HG03342 (cell line): Measurements from ENCODE around the gene GALNT2.

Experiments
- ATAC-seq: cut with Tn5 transposase; IDR thresholded peaks from one replicate; pipeline ENCODE4 v1.9.1; 2021; ENCODE audit warnings: mild to moderate bottlenecking, moderate library complexity; ENCODE audit not compliant: unreplicated experiment

GALNT2 gene

DNA sequence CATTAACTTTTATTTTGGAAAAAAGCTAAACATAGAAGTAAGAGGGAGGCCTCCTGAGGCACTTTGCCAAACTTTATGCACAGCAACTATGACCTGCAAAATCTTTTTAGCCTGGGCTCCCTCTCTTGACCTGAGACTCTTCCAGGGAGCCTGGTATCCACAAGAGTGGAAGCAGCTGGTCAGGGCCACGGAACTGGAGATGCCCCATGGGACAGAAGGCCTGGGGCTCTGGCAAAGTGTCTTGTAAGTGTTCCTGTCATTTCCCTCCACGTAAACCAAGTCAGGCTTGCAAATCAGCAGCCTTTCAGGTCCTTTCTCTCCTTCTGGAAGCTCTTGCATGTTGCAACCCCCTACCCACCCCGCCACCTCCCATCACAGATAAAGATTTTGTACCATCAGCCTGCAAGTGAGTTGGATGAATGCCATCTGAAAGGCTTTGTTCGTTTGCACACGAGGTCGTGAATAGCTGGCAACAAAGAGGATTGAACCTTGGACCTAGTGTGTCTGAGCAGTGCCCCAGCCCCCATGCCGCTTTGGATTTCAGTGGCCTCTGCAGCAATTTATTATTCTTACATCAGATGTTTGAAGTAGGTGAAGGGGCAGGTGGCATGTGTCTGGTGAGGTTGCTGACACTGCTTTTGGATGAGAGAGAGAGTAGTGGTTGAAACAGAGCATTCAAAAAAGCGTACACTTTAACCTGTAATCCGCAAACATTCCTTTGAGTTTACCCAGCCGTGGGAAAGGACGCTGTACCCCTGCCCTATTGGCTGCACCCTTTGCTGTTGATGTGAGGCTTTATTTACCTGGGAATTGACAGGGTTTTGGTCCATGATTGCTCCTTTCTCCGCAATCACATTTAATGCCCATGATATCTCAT lies 91.6 kb downstream of the GALNT2 start:
- ATAC-seq, result no peak

DNA sequence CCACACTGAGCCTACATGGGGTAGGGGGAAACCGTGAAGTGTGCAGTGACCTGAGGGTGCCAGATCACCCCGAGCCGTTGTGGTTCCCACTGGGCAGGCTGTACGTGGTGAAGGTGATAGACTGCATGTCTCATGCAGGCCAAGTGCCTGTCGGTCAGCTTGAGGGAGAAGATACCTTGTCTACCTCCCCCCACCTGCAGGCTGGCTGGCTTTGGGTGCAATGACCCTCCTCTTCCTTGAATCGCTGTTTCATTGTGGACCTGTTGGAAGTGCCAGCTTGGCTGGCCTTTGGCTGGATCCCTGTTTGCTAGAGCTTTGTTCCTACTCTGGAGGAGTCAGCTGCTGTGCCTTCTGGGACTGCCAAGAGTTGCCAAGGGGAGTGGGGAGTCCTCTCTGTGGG lies 92.5 kb downstream of the GALNT2 start:
- ATAC-seq, result no peak

DNA sequence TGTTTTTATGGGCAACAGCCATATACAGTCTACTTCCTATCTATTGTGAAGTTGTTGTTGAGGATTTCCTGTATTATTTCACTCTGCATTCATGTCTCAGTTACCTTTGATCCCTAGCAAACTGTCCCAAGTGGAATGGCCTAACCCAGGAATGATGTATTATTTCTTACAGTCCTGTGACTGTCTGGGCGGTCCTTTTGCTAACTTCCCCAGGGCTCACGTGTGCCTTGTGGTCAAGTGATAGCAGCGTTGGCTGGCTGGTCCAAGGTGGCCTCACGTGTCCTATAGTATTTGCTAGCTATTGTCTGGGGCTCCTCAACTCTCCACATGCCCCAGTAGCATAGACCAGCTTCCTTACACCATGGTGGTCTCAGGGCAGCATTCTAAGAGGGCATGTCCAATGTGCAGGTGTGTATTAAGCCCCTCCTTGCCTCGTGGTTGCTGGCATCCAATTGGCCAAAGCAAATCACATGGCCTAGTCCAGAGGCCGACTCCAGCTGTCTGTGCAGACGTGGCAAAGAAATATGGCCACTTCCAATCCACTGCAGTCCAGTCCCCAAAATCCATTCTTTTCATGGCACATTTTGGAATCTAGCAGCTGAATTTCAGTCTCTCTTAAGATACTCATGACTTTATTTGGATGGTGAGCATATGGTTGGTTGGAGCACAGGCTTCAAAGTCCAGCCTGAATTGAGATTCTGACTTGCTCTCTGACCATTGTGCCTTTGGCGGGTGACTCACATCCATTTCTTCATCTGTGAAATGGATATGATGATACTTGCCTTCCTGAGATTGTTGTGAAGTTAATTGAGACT lies 94.1 kb downstream of the GALNT2 start:
- no peak for ATAC-seq

DNA sequence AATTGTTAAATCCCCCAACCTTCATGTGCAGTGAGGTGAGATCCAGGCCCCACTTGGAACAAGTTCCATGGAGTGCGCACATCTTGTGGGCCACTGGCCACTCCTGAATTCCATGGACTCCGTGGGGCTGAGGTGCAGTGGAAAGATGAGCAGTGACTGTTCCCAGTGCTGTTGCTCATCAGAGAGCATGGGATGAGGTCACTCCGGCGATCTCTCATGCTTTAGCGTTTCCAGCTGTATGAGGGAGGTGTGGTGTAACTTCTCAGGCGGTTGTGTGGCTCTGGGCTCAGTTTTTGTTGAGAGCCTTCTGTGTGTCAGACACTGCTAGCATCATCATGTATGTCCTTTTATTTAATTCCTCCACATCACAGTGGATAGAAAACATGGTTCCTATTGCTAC lies 96.2 kb downstream of the GALNT2 start:
- no peak for ATAC-seq

DNA sequence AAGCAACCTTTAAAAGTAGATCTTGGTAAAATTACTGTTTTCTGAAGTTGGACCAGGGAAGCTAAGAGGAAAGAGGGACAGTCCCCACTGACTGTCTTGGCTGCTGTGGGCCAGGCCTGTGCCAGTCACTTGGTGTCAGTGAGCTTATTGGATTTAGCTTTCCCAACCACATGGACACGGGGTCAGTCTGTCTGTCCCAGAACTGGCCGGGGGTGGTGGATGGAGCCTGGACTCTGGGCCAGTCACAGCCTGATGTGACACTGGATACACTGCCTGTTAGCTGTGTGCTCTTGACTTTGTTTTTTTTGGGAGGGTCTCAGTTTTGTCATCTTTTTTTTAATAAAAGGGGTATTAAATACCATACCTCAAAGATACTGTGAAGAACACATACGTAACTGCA lies 96.7 kb downstream of the GALNT2 start:
- no peak for ATAC-seq

DNA sequence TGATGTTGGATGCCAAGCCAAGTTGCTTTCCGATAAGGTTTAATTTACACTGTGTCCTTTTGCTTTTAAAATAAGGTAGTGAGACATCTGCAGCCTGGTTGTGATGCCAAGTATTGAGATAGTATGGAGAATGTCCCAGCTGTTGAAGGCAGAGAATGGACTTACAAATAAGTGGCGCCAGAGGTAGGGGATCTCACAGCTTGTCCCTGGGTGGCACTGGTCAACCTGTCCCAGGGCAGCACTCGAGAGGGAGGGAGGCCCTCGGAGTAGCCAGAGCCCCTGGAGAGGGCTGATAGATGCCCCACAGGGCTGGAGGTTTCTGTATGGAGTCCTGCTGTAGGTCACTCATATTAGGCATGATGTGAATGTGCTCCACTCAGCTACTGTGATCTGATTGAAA lies 98.5 kb downstream of the GALNT2 start:
- ATAC-seq, result no peak

DNA sequence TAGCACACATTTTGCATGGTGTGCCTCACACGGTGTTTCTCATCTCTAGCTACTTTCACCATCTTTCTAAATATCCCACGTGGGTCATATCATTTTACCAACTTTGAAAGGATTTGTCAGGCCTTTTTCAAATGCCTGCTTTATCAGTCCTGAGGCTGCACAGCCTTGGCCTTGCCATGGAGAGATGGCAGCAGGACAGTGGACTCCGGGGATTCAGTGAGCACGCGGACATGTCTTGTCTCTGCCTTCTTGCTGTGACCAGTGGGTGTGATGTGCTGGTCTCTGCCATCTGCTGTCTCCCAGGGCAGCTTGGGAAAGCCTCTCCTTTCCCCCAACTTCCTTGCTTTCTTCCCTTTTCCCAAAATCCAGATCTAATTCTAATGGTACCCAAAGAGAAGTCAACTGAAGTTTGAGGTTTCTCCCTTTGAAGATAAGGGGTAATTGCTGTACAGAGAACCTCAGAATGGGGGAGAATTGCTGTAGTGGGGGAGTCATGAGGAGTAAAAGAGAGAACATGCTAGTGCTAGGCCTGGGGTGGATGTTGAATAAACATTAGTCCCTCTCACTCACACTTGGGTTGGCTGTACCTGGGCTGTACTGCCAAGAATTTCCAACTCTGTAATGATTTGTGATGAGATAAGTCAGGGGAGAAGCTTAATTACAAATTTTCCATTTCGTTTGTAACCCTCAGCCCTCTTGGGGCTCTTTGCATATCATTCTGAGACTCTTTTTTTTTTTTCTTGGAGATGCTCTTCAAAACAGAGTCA lies 99.5 kb downstream of the GALNT2 start:
- no peak for ATAC-seq

DNA sequence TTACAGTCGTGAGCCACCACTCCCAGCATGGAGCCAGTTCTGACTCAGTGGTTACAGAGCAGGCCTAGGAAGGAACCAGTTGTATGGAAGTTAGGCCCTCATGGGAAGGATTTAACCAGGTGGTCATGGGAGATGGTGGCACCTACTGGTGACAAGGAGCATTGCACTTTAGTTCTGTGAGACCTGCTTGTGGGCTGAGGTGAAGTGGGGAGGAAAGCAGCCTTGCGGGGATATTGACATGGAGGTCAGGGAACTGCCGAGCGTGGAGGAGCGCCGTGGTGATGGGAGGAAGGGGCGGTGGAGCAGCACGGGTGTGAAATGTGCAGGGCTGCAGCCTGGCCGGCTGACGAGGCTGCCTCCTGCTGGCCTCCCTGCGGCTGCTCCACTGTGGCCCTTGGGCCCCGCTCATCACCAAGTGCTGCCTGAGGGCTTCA lies 100.4 kb downstream of the GALNT2 start:
- no peak for ATAC-seq

DNA sequence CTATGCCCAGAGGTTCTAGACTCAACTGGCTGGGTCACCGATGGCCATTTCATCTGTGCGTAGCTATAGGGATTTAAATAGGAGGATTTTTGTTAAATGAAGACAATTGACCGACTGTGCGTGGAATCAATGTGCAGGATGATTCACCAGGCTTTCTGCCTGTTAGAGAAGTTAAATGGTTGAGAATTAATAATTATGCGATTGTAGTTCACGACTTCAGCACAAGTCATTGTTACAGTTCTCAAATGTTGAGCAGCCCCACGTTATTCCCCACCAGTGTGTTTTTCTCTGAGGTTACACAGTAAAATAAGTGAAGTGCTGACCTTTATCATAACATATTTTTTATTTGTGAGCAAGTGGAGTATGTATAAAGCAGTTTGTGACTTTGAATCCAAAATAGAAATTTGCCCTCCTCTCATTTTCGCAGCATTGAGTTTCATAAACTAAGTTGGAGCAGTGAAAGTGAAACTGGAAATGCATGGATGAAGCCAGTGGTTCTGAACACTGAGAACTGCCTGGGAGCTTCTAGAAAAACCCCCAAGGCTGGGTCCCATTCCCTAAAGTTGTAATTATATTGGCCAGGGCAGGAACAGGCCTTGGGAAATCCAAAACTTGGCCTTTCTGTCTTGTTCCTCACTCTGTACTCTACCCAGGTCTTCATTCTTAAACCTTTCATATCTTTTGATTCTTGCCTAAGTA lies 102.6 kb downstream of the GALNT2 start:
- peak; percentile 63 for ATAC-seq

DNA sequence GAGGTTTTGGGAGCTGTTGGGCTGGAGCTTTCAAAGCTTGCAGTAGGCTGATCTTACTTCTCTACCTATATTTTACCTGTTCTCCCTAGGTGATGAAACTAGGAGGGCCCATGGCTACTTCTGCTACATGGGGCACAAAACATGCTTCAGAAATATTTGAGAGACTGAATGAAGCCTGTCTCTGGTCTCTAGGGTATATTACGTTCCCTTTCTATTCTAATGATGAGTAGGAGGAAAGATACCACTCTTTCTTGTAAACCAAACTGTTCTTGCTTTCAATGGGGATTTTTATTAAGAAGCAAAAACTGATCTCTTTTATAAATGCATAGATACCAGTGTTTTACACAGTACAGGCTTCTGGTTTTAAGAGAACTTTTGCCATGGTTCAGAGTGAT lies 103.1 kb downstream of the GALNT2 start:
- peak; percentile 31 for ATAC-seq

DNA sequence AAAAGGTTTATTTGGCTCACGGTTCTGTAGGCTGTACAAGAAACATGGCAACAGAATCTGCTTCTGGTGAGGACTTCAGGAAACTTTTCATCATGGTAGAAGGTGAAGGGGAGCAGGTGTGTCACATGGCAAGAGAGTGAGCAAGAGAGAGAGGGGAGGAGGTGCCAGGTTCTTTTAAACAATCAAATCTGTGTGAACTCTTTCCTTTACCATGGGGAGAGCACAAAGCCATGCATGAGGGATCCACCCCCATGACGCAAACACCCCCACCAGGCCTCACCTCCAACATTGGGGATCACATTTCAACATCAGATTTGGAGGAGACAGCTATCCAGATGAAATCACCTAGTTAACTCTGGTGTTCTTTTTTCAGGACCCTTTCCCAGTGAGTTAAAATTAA lies 103.6 kb downstream of the GALNT2 start:
- no peak for ATAC-seq

DNA sequence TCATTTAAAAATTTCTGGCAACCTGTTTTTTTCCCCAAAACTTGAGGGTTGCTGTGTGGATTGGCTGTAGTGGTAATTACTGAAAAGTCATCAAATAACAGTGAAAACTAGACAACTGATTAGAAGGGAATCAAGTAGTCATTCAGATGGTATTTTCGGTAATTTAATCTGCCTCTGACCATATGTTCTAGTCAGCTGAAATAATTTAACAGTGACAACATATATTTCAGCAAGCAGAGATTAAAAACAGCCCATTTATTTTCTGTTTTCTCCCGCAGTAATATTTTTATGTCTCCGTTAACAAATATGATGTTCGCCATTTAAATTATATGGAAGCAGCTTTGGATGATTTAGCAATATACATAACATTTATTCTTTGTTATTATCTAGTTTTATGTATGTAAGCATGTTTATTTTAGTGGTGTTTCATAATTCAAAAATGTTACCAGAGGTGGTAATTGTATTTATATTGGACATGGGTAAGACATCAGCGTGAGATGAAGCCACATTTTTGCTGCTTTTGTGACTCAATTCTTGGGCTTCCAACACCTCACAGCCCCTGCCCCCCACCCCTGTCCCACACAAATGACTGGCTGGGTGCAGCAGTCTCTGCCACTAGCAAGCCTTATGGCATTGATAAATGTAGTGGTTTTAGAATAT lies 104.4 kb downstream of the GALNT2 start:
- ATAC-seq, result no peak

DNA sequence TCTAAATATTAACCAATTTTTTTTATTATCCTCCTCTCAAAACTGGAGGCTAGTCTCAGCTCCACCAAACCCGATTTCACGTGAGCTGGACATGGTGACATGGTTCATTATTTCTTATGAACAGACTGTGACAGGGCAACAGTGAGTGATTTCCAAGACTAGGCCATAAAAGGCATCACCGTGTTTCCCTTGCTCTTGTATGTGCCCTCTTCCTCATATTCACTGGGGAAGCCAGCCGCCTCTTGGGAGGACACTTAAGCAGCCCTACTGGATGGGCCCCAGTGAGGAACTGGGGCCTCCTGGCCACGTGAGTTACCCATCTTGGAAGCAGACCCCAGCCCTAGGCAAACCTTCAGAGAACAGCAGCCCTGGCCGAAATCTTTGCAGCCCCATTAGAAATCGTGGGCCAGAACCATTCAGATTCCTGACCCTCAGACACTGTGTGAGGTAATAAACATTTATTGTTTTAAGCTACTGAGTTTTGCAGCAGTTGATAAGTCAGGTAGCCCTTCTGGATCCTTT lies 105.0 kb downstream of the GALNT2 start:
- ATAC-seq, result no peak

DNA sequence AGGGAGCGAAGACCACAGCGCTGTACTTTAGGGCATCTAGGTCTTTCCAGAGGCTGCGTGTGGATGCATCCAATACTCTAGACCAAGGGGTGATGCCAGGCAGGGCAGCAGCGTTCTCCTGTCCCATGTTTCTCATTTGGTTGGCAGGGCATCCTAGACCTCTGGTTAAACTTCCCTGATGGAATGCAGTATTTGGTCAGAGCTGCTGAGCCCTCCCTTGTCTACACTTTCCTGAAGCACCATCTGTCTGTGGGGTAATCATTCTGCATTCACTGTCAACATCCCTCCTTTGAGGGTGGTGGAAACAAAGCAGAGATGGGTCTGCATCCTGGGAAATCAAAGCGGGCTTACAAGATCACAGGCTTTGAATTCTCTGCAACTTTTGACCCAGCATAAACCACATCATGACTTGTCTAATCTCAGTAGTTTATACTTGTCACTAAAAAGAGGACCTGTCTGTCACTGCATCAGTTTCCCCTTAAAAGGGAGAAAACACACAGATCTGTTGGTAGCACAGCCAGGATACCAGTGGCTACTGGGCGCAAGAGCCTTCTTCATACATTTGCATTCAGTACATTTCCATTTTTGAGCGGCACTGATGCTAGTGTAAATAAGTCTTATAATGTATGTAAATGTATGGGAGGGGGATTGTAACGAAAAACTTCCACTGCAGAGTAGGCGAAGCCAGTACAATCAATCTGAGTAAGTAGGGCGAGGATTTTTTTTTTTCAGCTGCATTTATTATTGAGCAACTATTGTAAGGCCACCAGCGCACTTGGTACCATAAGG lies 106.3 kb downstream of the GALNT2 start:
- ATAC-seq, result no peak

DNA sequence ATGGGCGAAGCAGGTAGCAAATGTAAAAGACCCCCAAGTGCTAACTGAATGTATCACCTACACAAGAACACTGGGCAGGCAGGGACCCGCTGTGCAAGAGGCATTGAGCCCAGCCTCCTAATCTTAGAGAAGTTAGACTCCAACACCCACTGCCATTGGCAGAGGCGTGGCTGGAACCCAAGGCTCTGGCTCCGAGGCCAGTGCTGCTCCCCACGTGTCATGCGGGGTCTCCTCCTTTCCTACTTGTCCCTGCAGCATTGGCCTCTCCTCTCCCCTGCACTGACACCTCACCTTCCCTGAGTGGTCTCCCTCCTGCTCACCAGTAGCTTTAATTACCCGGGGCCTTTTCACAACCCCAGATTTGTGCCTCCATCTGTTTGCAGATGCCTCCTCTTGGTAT lies 107.0 kb downstream of the GALNT2 start:
- ATAC-seq, result no peak

DNA sequence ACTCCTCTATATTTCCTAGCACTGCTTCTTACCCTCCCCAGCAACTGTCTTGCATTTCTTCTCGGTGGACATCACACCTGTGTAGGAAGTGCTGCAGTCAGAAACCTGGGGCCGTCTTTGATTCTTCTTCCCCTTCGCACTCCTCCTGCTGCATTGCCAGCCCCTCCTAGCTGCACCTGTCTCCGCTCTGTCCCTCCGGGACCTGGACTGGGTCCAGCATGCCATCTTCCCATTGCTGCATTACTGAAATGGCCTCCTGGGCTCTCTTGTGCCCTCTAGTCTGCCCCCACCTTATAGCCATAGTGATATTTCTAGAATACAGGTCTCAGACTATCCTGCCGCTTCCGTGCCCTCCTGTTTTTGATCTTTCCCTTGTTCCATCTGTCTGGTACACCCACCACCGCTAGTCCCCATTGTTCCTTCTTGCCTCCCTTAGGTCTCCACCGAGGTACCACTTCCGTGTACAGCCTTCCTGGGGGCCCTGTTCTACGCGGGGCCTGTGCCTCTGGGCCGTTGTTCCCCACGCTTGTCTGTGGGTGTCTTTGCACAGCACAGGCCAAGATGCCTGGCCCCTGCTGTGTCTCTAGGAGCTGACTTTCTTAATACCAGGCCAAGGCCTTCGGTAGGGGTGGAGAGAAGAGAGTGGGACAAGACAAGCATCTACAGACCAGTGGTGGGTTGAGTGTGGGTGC lies 107.6 kb downstream of the GALNT2 start:
- ATAC-seq, result no peak

DNA sequence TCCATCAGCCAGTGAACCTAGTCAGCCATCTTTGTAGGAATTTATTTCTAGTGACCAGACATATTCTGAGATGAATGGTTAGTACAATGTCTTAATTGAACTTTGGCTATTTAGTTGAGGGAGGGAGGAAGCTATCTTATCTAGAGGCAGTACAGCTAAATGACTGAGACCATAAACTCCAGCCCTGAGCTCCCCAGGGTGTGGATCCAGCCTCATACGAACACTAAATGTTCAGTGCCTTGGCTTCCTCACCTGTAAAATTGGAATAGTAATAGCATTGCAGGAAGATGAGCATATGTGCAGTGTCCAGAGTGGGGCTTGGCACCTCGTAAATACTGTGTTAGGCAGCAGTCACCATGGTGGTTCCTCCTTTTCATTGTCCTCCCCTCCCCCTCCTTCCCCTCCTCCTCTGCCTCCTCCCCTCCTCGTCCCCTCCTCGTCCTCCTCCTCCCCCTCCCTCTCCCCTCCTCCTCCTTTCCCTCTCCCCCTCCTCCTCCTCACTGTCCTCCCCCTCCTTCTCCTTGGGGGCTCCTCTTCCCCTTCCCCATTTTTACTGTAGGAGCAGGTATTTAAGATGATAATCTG lies 108.2 kb downstream of the GALNT2 start:
- no peak for ATAC-seq

DNA sequence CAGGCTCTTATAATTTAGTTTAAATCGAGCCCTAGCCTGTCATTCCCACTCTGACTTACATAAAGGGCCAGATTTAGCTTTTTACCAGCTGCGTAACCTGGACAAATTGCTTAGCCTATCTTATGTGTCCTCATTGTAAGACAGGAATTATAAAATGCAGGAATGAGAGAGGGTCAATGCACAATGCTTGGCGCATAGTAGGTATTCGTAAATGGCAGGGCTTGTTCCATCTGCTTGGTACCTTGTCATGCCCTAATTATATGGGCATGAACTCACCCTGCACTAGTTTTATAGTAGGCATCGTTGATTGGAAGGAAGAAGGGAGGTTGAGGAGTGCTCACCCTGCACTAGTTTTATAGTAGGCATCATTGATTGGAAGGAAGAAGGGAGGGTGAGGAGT lies 108.8 kb downstream of the GALNT2 start:
- no peak for ATAC-seq
